Neural cell (in vitro differentiated cells): ENCODE measurements around the gene MRPS21. TPM values are rescaled to one million over a fixed set of nuclear protein-coding genes. Genes with fewer than 3 reads are reported as not detected.
A peak's percentile ranks its signal among the peaks of the same experiment; 100 is the strongest.

Source experiments
- H2AFZ ChIP-seq: fragments of 200-600, 300-800 bp; sonication (generic), shearing (Covaris generic); 2 replicates; pipeline ENCODE4 v1.6.0; 2014; ENCODE audit warnings: low read depth, mild to moderate bottlenecking, antibody characterized with exemption, low read length, moderate library complexity
- H3F3A ChIP-seq: fragments of 200-600 bp; shearing (Covaris generic); 2 replicates; pipeline ENCODE4 v1.6.1; 2016; ENCODE audit warnings: mild to moderate bottlenecking, moderate library complexity, mixed read lengths, antibody characterized with exemption, low read length; ENCODE audit not compliant: insufficient read depth, poor library complexity, severe bottlenecking
- H3K27ac ChIP-seq: fragments of 200-600, 300-800 bp; sonication (generic), shearing (Covaris generic); 2 replicates; pipeline ENCODE4 v1.5.1; 2014; ENCODE audit warnings: mild to moderate bottlenecking, low read length, moderate library complexity
- H3K27me3 ChIP-seq: fragments of 300-800, 200-600 bp; sonication (generic), shearing (Covaris generic); 2 replicates; pipeline ENCODE4 v1.6.0; 2014; ENCODE audit warnings: mild to moderate bottlenecking, low read depth, low read length, moderate library complexity; ENCODE audit not compliant: insufficient read depth
- H3K36me3 ChIP-seq: fragments of 300-800, 200-600 bp; sonication (generic), shearing (Covaris generic); 2 replicates; pipeline ENCODE4 v1.5.1; 2014; ENCODE audit warnings: mild to moderate bottlenecking, antibody characterized with exemption, low read length, moderate library complexity; ENCODE audit not compliant: insufficient read depth
- H3K4me2 ChIP-seq: fragments of 300-800, 200-600 bp; sonication (generic), shearing (Covaris generic); 2 replicates; pipeline ENCODE4 v1.6.0; 2014; ENCODE audit warnings: mild to moderate bottlenecking, low read length
- H3K4me3 ChIP-seq: fragments of 300-800, 200-600 bp; sonication (generic), shearing (Covaris generic); 2 replicates; pipeline ENCODE4 v1.5.1; 2014; ENCODE audit warnings: mild to moderate bottlenecking, low read length, moderate library complexity
- H3K79me2 ChIP-seq: fragments of 200-600 bp; shearing (Covaris generic); replicated peaks from 2 replicates; pipeline ENCODE4 v1.6.0; 2014; ENCODE audit warnings: mild to moderate bottlenecking, low read length, moderate library complexity; ENCODE audit not compliant: insufficient read depth
- H3K9ac ChIP-seq: fragments of 300-800, 200-600 bp; sonication (generic), shearing (Covaris generic); 2 replicates; pipeline ENCODE4 v1.6.1; 2016; ENCODE audit warnings: mild to moderate bottlenecking, low read length, mixed read lengths
- H3K9me2 ChIP-seq: fragments of 200-600 bp; shearing (Covaris generic); 2 replicates; pipeline ENCODE4 v1.6.1; 2016; ENCODE audit warnings: mild to moderate bottlenecking, low read length, mixed read lengths; ENCODE audit not compliant: insufficient read depth
- H3K9me3 ChIP-seq: fragments of 200-600, 300-800 bp; sonication (generic), shearing (Covaris generic); 2 replicates; pipeline ENCODE4 v1.6.1; 2016; ENCODE audit warnings: mild to moderate bottlenecking, mixed run types, low read length, moderate library complexity, mixed read lengths
- H4K20me1 ChIP-seq: fragments of 200-600 bp; shearing (Covaris generic); 2 replicates; pipeline ENCODE4 v1.6.1; 2016; ENCODE audit warnings: mild to moderate bottlenecking, mixed run types; ENCODE audit not compliant: insufficient read depth
- CTCF ChIP-seq: fragments of 450-650 bp; IDR thresholded peaks from 2 replicates; pipeline ENCODE4 v1.5.1; 2014; ENCODE audit warnings: antibody characterized with exemption, mild to moderate bottlenecking, moderate library complexity; ENCODE audit not compliant: poor library complexity, severe bottlenecking
- EP300 ChIP-seq: fragments of 450-650 bp; conservative IDR thresholded peaks from 2 replicates; pipeline ENCODE4 v1.6.1; 2014; ENCODE audit warnings: antibody characterized with exemption, mild to moderate bottlenecking, moderate library complexity; ENCODE audit not compliant: poor library complexity, severe bottlenecking
- EZH2 ChIP-seq: fragments of 200-600, 300-800 bp; shearing (Covaris generic), sonication (generic); IDR thresholded peaks from 2 replicates; pipeline ENCODE4 v1.6.1; 2014; ENCODE audit warnings: antibody characterized with exemption, low read length, borderline replicate concordance, mild to moderate bottlenecking; ENCODE audit not compliant: insufficient read depth, poor library complexity, severe bottlenecking
- MXI1 ChIP-seq: fragments of 450-650 bp; conservative IDR thresholded peaks from 2 replicates; pipeline ENCODE4 v1.6.1; 2014; ENCODE audit warnings: antibody characterized with exemption, mild to moderate bottlenecking; ENCODE audit not compliant: poor library complexity, severe bottlenecking
- POLR2AphosphoS5 ChIP-seq: IDR thresholded peaks from 2 replicates; pipeline ENCODE4 v1.6.1; 2012
- RAD21 ChIP-seq: fragments of 450-650 bp; conservative IDR thresholded peaks from 2 replicates; pipeline ENCODE4 v1.6.1; 2014; ENCODE audit warnings: antibody characterized with exemption, mild to moderate bottlenecking, moderate library complexity
- REST ChIP-seq: IDR thresholded peaks from 2 replicates; pipeline ENCODE4 v1.6.1; 2012; ENCODE audit warnings: borderline replicate concordance
- SMC3 ChIP-seq: fragments of 450-650 bp; conservative IDR thresholded peaks from 2 replicates; pipeline ENCODE4 v1.6.1; 2014; ENCODE audit warnings: antibody characterized with exemption, mild to moderate bottlenecking, moderate library complexity; ENCODE audit not compliant: poor library complexity
- TAF1 ChIP-seq: IDR thresholded peaks from 2 replicates; pipeline ENCODE4 v1.6.1; 2012; ENCODE audit warnings: low read depth
- polyA plus RNA-seq: library from polyadenylated mRNA; depleted of rRNA; stranded (reverse); fragments of >200 nt; gene quantifications from 2 replicates; pipeline ENCODE4 v1.2.3, GENCODE V29; 2014

The MRPS21 gene
- polyA plus RNA-seq, 1 donor from 2014 or later = 170 TPM

DNA sequence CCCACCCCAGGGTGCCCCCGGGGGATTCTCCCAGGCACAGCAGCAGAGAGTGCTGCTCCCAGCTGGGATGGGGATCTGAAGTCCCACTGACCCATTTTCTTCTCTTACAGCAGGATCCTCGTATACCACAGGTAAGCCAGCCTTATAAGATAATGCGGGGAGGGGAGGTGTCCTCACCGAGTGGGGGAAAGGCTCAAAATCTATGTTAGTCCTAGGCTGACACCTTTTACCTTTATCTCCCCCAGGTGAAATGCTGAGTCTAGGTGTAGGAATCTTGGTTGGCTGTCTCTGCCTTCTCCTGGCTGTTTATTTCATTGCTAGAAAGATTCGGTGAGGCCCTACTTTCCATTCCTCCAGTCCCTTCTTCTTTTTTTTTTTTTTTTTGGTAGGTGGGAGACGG lies 30.1 kb upstream of the MRPS21 start:
- no peak for TF ChIP-seq MXI1
- no peak for TF ChIP-seq POLR2AphosphoS5
- TF ChIP-seq REST = no peak
- TF ChIP-seq SMC3 = no peak
- TF ChIP-seq TAF1 = no peak
- TF ChIP-seq EZH2 = no peak
- no peak for TF ChIP-seq CTCF
- TF ChIP-seq EP300 = no peak
- no peak for TF ChIP-seq RAD21
- no peaks in the 10 kb centered on the region for H3K9me2 ChIP-seq

GRCh38 chr1:150267896-150268295 lies 25.8 kb upstream of the MRPS21 start:
- H3K27me3 ChIP-seq = no peaks in the 10 kb centered on the region
- H3K9me3 ChIP-seq = no peaks in the 10 kb centered on the region
- TF ChIP-seq CTCF = no peak
- no peak for TF ChIP-seq EZH2
- TF ChIP-seq TAF1 = no peak
- no peak for TF ChIP-seq SMC3
- TF ChIP-seq REST = no peak
- TF ChIP-seq MXI1 = no peak
- TF ChIP-seq EP300 = no peak
- no peak for TF ChIP-seq POLR2AphosphoS5
- no peak for TF ChIP-seq RAD21
- H3K27ac ChIP-seq = peak overlapping the region; percentile 85
- no peaks in the 10 kb centered on the region for H4K20me1 ChIP-seq
- H3F3A ChIP-seq = no peaks in the 10 kb centered on the region
- H3K4me3 ChIP-seq = peak overlapping the region; percentile 99
- no peaks in the 10 kb centered on the region for H3K36me3 ChIP-seq
- H3K9me2 ChIP-seq = no peaks in the 10 kb centered on the region
- H3K4me2 ChIP-seq = peak overlapping the region; percentile 84
- H2AFZ ChIP-seq = no peak overlapping the region
- H3K9ac ChIP-seq = peak overlapping the region; percentile 97
- peaks cover 19% of the 10 kb centered on the region for H3K79me2 ChIP-seq

More for the DNA sequence above, 30.1 kb upstream of the MRPS21 start:
- H3K9ac ChIP-seq = no peak overlapping the region
- H3F3A ChIP-seq = no peaks in the 10 kb centered on the region
- no peaks in the 10 kb centered on the region for H4K20me1 ChIP-seq
- H3K4me3 ChIP-seq = no peak overlapping the region
- no peaks in the 10 kb centered on the region for H3K9me3 ChIP-seq
- H2AFZ ChIP-seq = no peak overlapping the region
- H3K79me2 ChIP-seq = peaks cover 16% of the 10 kb centered on the region
- H3K27me3 ChIP-seq = no peaks in the 10 kb centered on the region
- no peaks in the 10 kb centered on the region for H3K36me3 ChIP-seq
- H3K4me2 ChIP-seq = no peak overlapping the region
- no peak overlapping the region for H3K27ac ChIP-seq
